GM21825 (cell line): ENCODE results near the gene NBL1.

Experiments used
- ATAC-seq: cut with Tn5 transposase; IDR thresholded peaks from one replicate; pipeline ENCODE4 v1.9.1; 2021; ENCODE audit warnings: mild to moderate bottlenecking, moderate library complexity; ENCODE audit not compliant: unreplicated experiment

The NBL1 gene

GRCh38 chr1:19695772-19696171 is 51.7 kb downstream of the NBL1 start:
- no peak for ATAC-seq

GRCh38 chr1:19696820-19697219 is 52.7 kb downstream of the NBL1 start:
- ATAC-seq = no peak

- ATAC-seq = peak; percentile 54
These were observed 54.1 kb downstream of the NBL1 start for GRCh38 chr1:19698181-19698580.

GRCh38 chr1:19700079-19700777 is 56.1 kb downstream of the NBL1 start:
- ATAC-seq = no peak

GRCh38 chr1:19703280-19703679 is 59.2 kb downstream of the NBL1 start:
- no peak for ATAC-seq

GRCh38 chr1:19704247-19705113 is 60.4 kb downstream of the NBL1 start:
- no peak for ATAC-seq

- no peak for ATAC-seq
These were observed 61.4 kb downstream of the NBL1 start for GRCh38 chr1:19705464-19705863.

- no peak for ATAC-seq
These were observed 62.0 kb downstream of the NBL1 start for GRCh38 chr1:19706136-19706535.
